ENCODE data around the gene UPF3A. TPM values are rescaled to one million over a fixed set of nuclear protein-coding genes. Genes with fewer than 3 reads are reported as not detected.
"Not testable (repeated sequence)": the region's sequence is repeated elsewhere in the genome, so short reads cannot be mapped to it uniquely, and the experiment has no call there.

The UPF3A gene
- total and polyA plus RNA-seq, 2 experiments from 2014 or later: 35.7 to 48.9 TPM

GRCh38 chr13:114244637-114245036, 36.8 kb upstream of the UPF3A start:
- Histone ChIP-seq H3K9me2 (replicated peaks; ENCODE audit: insufficient read depth) (no peaks in the 10 kb centered on the region), H3K4me2 (no peak overlapping the region), H4K20me1 (ENCODE audit: insufficient read depth, poor library complexity, severe bottlenecking) (no peaks in the 10 kb centered on the region), H3K79me2 (peaks cover 15% of the 10 kb centered on the region), H3K27me3 (no peaks in the 10 kb centered on the region), H2AFZ (no peak overlapping the region), H3K27ac (no peak overlapping the region), H3K4me1 (ENCODE audit: insufficient read depth) (no peaks in the 10 kb centered on the region), H3K4me3 (no peak overlapping the region), H3K36me3 (replicated peaks; ENCODE audit: insufficient read depth, low read depth) (peaks cover 9% of the 10 kb centered on the region), H3K9me3 (ENCODE audit: low read depth) (no peaks in the 10 kb centered on the region)
- no peak for DNase-seq (ENCODE audit: low spot score)
- TF ChIP-seq EZH2phosphoT487 (IDR thresholded peaks at IDR 0.05; ENCODE audit: low read depth, severe bottlenecking, unreplicated experiment) (no peak), EZH2 (IDR thresholded peaks at IDR 0.05; ENCODE audit: borderline replicate concordance) (no peak), CTCF (IDR thresholded peaks at IDR 0.05; ENCODE audit: poor library complexity) (no peak)
- 89% methylated on average over 5 of the region's 5 CpGs for WGBS (ENCODE audit: low lambda C conversion rate, missing lambda C conversion rate)

- 94% methylated on average over 3 of the region's 3 CpGs for WGBS (ENCODE audit: low lambda C conversion rate, missing lambda C conversion rate)
- H2AFZ ChIP-seq: no peak overlapping the region
- H3K9me2 ChIP-seq (replicated peaks; ENCODE audit: insufficient read depth): no peaks in the 10 kb centered on the region
- H3K27ac ChIP-seq: no peak overlapping the region
- no peaks in the 10 kb centered on the region for H3K27me3 ChIP-seq
- H3K9me3 ChIP-seq (ENCODE audit: low read depth): no peaks in the 10 kb centered on the region
- no peak overlapping the region for H3K4me2 ChIP-seq
- TF ChIP-seq CTCF (IDR thresholded peaks at IDR 0.05; ENCODE audit: poor library complexity) (no peak), EZH2phosphoT487 (IDR thresholded peaks at IDR 0.05; ENCODE audit: low read depth, severe bottlenecking, unreplicated experiment) (no peak), EZH2 (IDR thresholded peaks at IDR 0.05; ENCODE audit: borderline replicate concordance) (no peak)
- DNase-seq (ENCODE audit: low spot score): no peak
- H3K79me2 ChIP-seq: peaks cover 1% of the 10 kb centered on the region
- no peaks in the 10 kb centered on the region for H3K4me1 ChIP-seq (ENCODE audit: insufficient read depth)
- H3K4me3 ChIP-seq: no peak overlapping the region
- peaks cover 4% of the 10 kb centered on the region for H3K36me3 ChIP-seq (replicated peaks; ENCODE audit: insufficient read depth, low read depth)
- no peaks in the 10 kb centered on the region for H4K20me1 ChIP-seq (ENCODE audit: insufficient read depth, poor library complexity, severe bottlenecking)
Observed at GRCh38 chr13:114248011-114248410, 33.4 kb upstream of the UPF3A start.

- Histone ChIP-seq H2AFZ (no peak overlapping the region), H3K9me2 (replicated peaks; ENCODE audit: insufficient read depth) (no peaks in the 10 kb centered on the region), H3K4me1 (ENCODE audit: insufficient read depth) (no peaks in the 10 kb centered on the region), H3K79me2 (no peaks in the 10 kb centered on the region), H3K27ac (no peak overlapping the region), H3K9me3 (ENCODE audit: low read depth) (no peaks in the 10 kb centered on the region), H3K4me3 (no peak overlapping the region), H3K27me3 (no peaks in the 10 kb centered on the region), H3K36me3 (replicated peaks; ENCODE audit: insufficient read depth, low read depth) (peaks cover 4% of the 10 kb centered on the region), H3K4me2 (no peak overlapping the region), H4K20me1 (ENCODE audit: insufficient read depth, poor library complexity, severe bottlenecking) (no peaks in the 10 kb centered on the region)
- TF ChIP-seq EZH2 (IDR thresholded peaks at IDR 0.05; ENCODE audit: borderline replicate concordance): no peak
- no peak for TF ChIP-seq CTCF (IDR thresholded peaks at IDR 0.05; ENCODE audit: poor library complexity)
- TF ChIP-seq EZH2phosphoT487 (IDR thresholded peaks at IDR 0.05; ENCODE audit: low read depth, severe bottlenecking, unreplicated experiment): no peak
- WGBS (ENCODE audit: low lambda C conversion rate, missing lambda C conversion rate): 95% methylated on average over 7 of the region's 7 CpGs
- no peak for DNase-seq (ENCODE audit: low spot score)
Observed at GRCh38 chr13:114249077-114249476, 32.3 kb upstream of the UPF3A start.

- H3K27ac ChIP-seq; H3K36me3 ChIP-seq (replicated peaks; ENCODE audit: insufficient read depth, low read depth); H3K9me3 ChIP-seq (ENCODE audit: low read depth); DNase-seq (ENCODE audit: low spot score); H3K4me2 ChIP-seq; H3K4me3 ChIP-seq; H3K4me1 ChIP-seq (ENCODE audit: insufficient read depth); H3K79me2 ChIP-seq; H2AFZ ChIP-seq; H3K27me3 ChIP-seq; H3K9me2 ChIP-seq (replicated peaks; ENCODE audit: insufficient read depth); H4K20me1 ChIP-seq (ENCODE audit: insufficient read depth, poor library complexity, severe bottlenecking): not testable (repeated sequence)
- WGBS (ENCODE audit: low lambda C conversion rate, missing lambda C conversion rate): 88% methylated on average over 1 of the region's 1 CpG
Observed at GRCh38 chr13:114251639-114252440, 29.6 kb upstream of the UPF3A start.

Measured in hepatocyte (in vitro differentiated cells).